GM12878 (cell line): ENCODE measurements around the gene APCDD1L. TPM values are rescaled to one million over a fixed set of nuclear protein-coding genes. Genes with fewer than 3 reads are reported as not detected.

Source experiments
- SRF ChIP-seq, 2 experiments: IDR thresholded peaks; 2 replicates each; pipeline ENCODE4 v1.6.1; 2011; ENCODE audit warnings: low read depth in 2 of 2, low read length in 2 of 2, mild to moderate bottlenecking in 1 of 2, moderate library complexity in 1 of 2
- polyA plus RNA-seq, 11 experiments: library from polyadenylated mRNA; depleted of rRNA in 4 of 11; unstranded in 6 of 11; stranded (reverse) in 5 of 11; fragments of >200 nt; fragmentation: Nextera tagmentation in 4 of 11; fragmentation: Illumina TruSeq in 1 of 11; extraction: Ambion mirVana in 4 of 11; extraction: Trizol in 1 of 11; gene quantifications; 1 replicate in 1 of 11; 2 replicates in 10 of 11; pipeline versions ENCODE4 v1.2.1 to v1.2.3, GENCODE V29; 2011 to 2016; ENCODE audit warnings: inconsistent platforms in 2 of 11, missing spikeins in 2 of 11, low read depth in 1 of 11
- total RNA-seq, 4 experiments: library from RNA; depleted of rRNA in 3 of 4; stranded (reverse); fragments of >200 nt in 3 of 4; fragmentation: Illumina TruSeq in 1 of 4; extraction: Trizol in 1 of 4; gene quantifications; 2 replicates each; pipeline versions ENCODE4 v1.2.1 to v1.2.3, GENCODE V29; 2013 to 2021
- TF ChIP-seq, protein P1 (sequence below): fragments of 450-650 bp; IDR thresholded peaks from 2 replicates; pipeline ENCODE4 v1.6.1; 2018; ENCODE audit warnings: mild to moderate bottlenecking, low read depth, moderate library complexity; ENCODE audit not compliant: partially characterized antibody
- TF ChIP-seq, protein P2 (sequence below): fragments of 450-650 bp; IDR thresholded peaks from 2 replicates; pipeline ENCODE4 v1.6.1; 2016; ENCODE audit warnings: mild to moderate bottlenecking
- TF ChIP-seq, protein P3 (sequence below): fragments of 450-650 bp; formaldehyde crosslinking; IDR thresholded peaks from 2 replicates; pipeline ENCODE4 v1.4.0; 2022; ENCODE audit warnings: mild to moderate bottlenecking, moderate library complexity

Gene APCDD1L
- total and polyA plus RNA-seq, 10 of the 15 experiments (the other 5 are each of a cell fraction or from before 2014, with no cell fraction given) = 0.14 to 0.50 TPM; not detected in 8

DNA sequence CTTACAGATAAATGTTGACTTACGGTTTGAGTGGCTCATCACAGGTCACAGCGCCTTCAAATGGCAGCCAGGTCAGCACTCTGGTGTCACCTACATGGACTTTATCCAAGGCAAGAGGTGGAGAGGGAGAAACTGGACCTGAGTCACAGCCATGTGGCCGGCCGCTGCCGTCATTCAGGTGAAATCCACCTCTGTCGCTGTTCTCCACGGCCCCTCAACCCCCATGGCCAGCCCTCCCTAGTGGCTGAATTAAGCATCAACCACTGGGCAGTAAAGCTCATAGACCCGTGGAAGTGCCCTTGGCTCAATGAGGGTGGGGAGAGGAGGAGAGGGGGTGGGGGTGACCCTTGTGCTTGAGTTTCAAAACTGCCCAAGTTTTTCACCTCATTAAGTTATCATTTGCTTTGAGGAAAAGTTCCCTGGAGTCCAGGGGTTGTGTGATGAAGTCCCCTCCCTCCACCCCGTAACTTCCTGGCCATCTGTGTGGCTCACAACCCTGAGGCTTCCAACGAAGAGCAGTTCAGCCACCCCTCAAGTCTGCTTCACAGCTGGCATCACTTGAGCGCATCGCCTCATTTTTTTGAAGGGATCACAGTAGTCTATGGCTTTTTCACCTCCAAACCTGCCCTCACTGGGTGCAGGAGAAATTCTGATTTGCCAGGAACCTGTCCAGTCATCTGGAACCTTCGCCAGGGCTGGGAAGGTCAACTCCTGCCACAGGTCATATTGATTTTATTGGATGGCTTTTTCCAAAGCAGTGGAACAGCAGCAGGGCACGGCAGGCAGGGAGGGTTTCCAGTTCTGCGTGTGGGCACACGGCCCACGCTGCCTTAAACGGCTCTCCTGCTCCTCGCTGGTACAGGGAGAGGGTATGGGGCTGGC, 43.5 kb upstream of the APCDD1L start (continued):
- TF ChIP-seq, protein P1, sequence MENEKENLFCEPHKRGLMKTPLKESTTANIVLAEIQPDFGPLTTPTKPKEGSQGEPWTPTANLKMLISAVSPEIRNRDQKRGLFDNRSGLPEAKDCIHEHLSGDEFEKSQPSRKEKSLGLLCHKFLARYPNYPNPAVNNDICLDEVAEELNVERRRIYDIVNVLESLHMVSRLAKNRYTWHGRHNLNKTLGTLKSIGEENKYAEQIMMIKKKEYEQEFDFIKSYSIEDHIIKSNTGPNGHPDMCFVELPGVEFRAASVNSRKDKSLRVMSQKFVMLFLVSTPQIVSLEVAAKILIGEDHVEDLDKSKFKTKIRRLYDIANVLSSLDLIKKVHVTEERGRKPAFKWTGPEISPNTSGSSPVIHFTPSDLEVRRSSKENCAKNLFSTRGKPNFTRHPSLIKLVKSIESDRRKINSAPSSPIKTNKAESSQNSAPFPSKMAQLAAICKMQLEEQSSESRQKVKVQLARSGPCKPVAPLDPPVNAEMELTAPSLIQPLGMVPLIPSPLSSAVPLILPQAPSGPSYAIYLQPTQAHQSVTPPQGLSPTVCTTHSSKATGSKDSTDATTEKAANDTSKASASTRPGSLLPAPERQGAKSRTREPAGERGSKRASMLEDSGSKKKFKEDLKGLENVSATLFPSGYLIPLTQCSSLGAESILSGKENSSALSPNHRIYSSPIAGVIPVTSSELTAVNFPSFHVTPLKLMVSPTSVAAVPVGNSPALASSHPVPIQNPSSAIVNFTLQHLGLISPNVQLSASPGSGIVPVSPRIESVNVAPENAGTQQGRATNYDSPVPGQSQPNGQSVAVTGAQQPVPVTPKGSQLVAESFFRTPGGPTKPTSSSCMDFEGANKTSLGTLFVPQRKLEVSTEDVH = no peak
- TF ChIP-seq SRF (IDR thresholded peaks at IDR 0.05; ENCODE audit: low read depth in 2 of 2, low read length in 2 of 2) = no peak
- TF ChIP-seq, protein P2, sequence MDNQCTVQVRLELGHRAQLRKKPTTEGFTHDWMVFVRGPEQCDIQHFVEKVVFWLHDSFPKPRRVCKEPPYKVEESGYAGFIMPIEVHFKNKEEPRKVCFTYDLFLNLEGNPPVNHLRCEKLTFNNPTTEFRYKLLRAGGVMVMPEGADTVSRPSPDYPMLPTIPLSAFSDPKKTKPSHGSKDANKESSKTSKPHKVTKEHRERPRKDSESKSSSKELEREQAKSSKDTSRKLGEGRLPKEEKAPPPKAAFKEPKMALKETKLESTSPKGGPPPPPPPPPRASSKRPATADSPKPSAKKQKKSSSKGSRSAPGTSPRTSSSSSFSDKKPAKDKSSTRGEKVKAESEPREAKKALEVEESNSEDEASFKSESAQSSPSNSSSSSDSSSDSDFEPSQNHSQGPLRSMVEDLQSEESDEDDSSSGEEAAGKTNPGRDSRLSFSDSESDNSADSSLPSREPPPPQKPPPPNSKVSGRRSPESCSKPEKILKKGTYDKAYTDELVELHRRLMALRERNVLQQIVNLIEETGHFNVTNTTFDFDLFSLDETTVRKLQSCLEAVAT = no peak
- TF ChIP-seq, protein P3, sequence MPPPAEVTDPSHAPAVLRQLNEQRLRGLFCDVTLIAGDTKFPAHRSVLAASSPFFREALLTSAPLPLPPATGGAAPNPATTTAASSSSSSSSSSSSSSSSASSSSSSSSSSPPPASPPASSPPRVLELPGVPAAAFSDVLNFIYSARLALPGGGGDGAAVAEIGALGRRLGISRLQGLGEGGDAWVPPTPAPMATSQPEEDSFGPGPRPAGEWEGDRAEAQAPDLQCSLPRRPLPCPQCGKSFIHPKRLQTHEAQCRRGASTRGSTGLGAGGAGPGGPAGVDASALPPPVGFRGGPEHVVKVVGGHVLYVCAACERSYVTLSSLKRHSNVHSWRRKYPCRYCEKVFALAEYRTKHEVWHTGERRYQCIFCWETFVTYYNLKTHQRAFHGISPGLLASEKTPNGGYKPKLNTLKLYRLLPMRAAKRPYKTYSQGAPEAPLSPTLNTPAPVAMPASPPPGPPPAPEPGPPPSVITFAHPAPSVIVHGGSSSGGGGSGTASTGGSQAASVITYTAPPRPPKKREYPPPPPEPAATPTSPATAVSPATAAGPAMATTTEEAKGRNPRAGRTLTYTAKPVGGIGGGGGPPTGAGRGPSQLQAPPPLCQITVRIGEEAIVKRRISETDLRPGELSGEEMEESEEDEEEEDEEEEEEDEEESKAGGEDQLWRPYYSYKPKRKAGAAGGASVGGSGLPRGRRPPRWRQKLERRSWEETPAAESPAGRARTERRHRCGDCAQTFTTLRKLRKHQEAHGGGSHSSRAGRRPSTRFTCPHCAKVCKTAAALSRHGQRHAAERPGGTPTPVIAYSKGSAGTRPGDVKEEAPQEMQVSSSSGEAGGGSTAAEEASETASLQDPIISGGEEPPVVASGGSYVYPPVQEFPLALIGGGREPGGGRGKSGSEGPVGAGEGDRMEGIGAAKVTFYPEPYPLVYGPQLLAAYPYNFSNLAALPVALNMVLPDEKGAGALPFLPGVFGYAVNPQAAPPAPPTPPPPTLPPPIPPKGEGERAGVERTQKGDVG (CRISPR knock-in tag) = no peak
